Measurements from ENCODE around the gene FAM13A. TPM values are rescaled to one million over a fixed set of nuclear protein-coding genes. Genes with fewer than 3 reads are reported as not detected.

The FAM13A gene
- total and polyA plus RNA-seq, 2 experiments from 2014 or later: 19.3 to 44.2 TPM

DNA sequence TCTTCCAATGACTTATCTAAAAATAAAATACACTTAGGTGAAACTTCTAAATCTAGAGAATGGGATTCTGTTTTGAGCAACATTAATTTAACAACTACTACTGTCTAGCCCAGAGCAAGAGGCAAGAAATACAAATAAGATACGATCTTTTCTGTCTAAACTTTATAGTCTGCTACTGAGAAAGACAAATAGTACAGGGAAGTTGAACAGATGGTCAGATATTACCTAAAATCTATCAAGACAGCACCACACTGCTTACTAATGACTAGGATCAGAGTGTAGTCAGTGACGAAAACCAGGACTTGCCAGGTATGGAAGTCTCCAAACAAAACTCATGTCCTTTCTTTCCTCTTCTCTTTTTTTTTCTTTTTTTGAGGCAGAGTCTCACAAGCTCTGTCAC lies 7.1 kb downstream of the FAM13A start:
- H3K9me3 ChIP-seq (ENCODE audit: low read depth): no peaks in the 10 kb centered on the region
- DNase-seq (ENCODE audit: low spot score): no peak
- H3K27ac ChIP-seq: no peak overlapping the region
- no peaks in the 10 kb centered on the region for H4K20me1 ChIP-seq (ENCODE audit: insufficient read depth, poor library complexity, severe bottlenecking)
- H3K27me3 ChIP-seq: no peaks in the 10 kb centered on the region
- H2AFZ ChIP-seq: no peak overlapping the region
- no peak overlapping the region for H3K4me3 ChIP-seq
- H3K79me2 ChIP-seq: peaks cover 79% of the 10 kb centered on the region
- H3K4me1 ChIP-seq (ENCODE audit: insufficient read depth): peaks cover 5% of the 10 kb centered on the region
- H3K4me2 ChIP-seq: no peak overlapping the region
- 83% methylated on average over 2 of the region's 2 CpGs for WGBS (ENCODE audit: low lambda C conversion rate, missing lambda C conversion rate)
- H3K9me2 ChIP-seq (replicated peaks; ENCODE audit: insufficient read depth): no peaks in the 10 kb centered on the region
- no peaks in the 10 kb centered on the region for H3K36me3 ChIP-seq (replicated peaks; ENCODE audit: insufficient read depth, low read depth)
- no peak for TF ChIP-seq EZH2 (IDR thresholded peaks at IDR 0.05; ENCODE audit: borderline replicate concordance)
- no peak for TF ChIP-seq EZH2phosphoT487 (IDR thresholded peaks at IDR 0.05; ENCODE audit: low read depth, severe bottlenecking, unreplicated experiment)
- TF ChIP-seq, protein P1, sequence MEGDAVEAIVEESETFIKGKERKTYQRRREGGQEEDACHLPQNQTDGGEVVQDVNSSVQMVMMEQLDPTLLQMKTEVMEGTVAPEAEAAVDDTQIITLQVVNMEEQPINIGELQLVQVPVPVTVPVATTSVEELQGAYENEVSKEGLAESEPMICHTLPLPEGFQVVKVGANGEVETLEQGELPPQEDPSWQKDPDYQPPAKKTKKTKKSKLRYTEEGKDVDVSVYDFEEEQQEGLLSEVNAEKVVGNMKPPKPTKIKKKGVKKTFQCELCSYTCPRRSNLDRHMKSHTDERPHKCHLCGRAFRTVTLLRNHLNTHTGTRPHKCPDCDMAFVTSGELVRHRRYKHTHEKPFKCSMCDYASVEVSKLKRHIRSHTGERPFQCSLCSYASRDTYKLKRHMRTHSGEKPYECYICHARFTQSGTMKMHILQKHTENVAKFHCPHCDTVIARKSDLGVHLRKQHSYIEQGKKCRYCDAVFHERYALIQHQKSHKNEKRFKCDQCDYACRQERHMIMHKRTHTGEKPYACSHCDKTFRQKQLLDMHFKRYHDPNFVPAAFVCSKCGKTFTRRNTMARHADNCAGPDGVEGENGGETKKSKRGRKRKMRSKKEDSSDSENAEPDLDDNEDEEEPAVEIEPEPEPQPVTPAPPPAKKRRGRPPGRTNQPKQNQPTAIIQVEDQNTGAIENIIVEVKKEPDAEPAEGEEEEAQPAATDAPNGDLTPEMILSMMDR (IDR thresholded peaks at IDR 0.05; ENCODE audit: poor library complexity): no peak

DNA sequence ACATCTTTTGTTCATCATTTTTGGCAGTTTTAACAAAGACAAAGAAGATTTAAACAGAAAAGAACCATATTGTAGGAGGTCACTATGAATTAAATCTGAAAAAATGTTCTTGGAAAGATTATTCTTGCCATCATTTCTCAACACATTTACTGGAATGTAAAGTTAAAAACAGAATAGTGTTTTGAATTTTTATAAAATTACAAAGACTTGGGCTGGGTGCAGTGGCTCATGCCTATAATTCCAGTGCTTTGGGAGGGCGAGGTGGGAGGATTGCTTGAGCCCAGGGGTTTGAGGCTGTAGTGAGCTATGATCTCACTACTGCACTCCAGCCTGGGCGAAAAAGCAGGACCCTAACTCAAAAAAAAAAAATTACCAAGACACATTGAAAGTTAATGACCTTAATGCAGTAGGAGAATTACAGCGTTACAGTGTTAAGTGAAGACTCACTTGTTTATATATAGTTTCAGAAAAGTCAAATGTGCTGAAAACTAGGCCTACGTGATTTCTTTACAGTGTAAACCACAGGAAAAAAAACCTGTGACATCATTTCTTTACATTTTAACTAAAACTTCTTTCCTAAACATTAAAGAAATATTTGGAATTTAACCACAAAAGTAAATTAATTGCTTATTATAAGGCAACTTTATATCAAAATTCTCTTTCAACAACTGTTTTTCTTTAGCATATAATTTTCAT lies 7.9 kb downstream of the FAM13A start:
- no peak overlapping the region for H3K4me2 ChIP-seq
- H3K4me1 ChIP-seq (ENCODE audit: insufficient read depth): no peaks in the 10 kb centered on the region
- H3K27me3 ChIP-seq: no peaks in the 10 kb centered on the region
- WGBS (ENCODE audit: low lambda C conversion rate, missing lambda C conversion rate): 88% methylated on average over 4 of the region's 4 CpGs
- H3K27ac ChIP-seq: no peak overlapping the region
- no peak overlapping the region for H2AFZ ChIP-seq
- H3K36me3 ChIP-seq (replicated peaks; ENCODE audit: insufficient read depth, low read depth): no peaks in the 10 kb centered on the region
- no peak for DNase-seq (ENCODE audit: low spot score)
- H3K79me2 ChIP-seq: peaks cover 75% of the 10 kb centered on the region
- no peaks in the 10 kb centered on the region for H3K9me2 ChIP-seq (replicated peaks; ENCODE audit: insufficient read depth)
- no peak overlapping the region for H3K4me3 ChIP-seq
- TF ChIP-seq, protein P1 (IDR thresholded peaks at IDR 0.05; ENCODE audit: poor library complexity): no peak
- TF ChIP-seq EZH2 (IDR thresholded peaks at IDR 0.05; ENCODE audit: borderline replicate concordance) (no peak), EZH2phosphoT487 (IDR thresholded peaks at IDR 0.05; ENCODE audit: low read depth, severe bottlenecking, unreplicated experiment) (no peak)
- H4K20me1 ChIP-seq (ENCODE audit: insufficient read depth, poor library complexity, severe bottlenecking): no peaks in the 10 kb centered on the region
- H3K9me3 ChIP-seq (ENCODE audit: low read depth): no peaks in the 10 kb centered on the region

DNA sequence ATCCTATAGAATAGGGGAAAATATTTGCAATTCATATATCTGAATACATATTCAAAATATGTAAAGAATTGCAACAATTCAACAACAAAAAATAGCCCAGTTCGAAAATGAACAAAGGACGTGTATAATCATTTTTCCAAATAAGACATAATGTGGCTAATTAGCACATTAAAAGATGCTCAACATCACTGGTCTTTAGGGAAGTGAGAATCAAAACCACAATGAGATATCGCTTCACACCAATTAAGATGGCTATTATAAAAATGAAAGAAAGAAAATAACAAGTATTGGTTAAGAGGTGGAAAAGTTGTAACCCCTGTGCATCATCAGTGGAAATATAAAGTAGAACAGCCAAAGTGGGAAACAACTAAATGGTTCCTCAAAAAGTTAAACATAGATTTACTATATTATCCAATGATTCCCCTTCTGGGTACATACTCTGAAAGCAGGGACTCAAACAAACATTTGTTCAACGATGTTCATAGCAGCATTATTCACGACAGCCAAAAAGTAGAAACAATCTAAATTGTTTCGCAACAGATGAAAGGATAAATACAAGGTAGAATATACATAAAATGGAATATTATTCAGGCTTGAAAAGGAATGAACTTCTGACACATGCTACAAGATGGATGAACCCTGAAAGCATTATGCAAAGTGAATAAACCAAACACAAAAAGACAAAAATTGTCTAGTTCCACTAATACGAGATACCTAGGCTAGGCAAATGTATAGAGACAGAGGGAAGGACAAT lies 12.7 kb downstream of the FAM13A start:
- Histone ChIP-seq H3K79me2 (peaks cover 31% of the 10 kb centered on the region), H3K27ac (no peak overlapping the region), H3K4me1 (ENCODE audit: insufficient read depth) (no peaks in the 10 kb centered on the region), H3K4me3 (no peak overlapping the region), H3K9me3 (ENCODE audit: low read depth) (no peaks in the 10 kb centered on the region), H3K36me3 (replicated peaks; ENCODE audit: insufficient read depth, low read depth) (no peaks in the 10 kb centered on the region), H3K4me2 (no peak overlapping the region), H4K20me1 (ENCODE audit: insufficient read depth, poor library complexity, severe bottlenecking) (no peaks in the 10 kb centered on the region), H2AFZ (no peak overlapping the region), H3K27me3 (no peaks in the 10 kb centered on the region), H3K9me2 (replicated peaks; ENCODE audit: insufficient read depth) (no peaks in the 10 kb centered on the region)
- TF ChIP-seq, protein P1 (IDR thresholded peaks at IDR 0.05; ENCODE audit: poor library complexity): no peak
- no peak for TF ChIP-seq EZH2 (IDR thresholded peaks at IDR 0.05; ENCODE audit: borderline replicate concordance)
- TF ChIP-seq EZH2phosphoT487 (IDR thresholded peaks at IDR 0.05; ENCODE audit: low read depth, severe bottlenecking, unreplicated experiment): no peak
- 97% methylated on average over 7 of the region's 7 CpGs for WGBS (ENCODE audit: low lambda C conversion rate, missing lambda C conversion rate)
- DNase-seq (ENCODE audit: low spot score): no peak

Data from hepatocyte (in vitro differentiated cells).